Measurements from ENCODE around the gene KCNJ6.
"Not testable (repeated sequence)": the region's sequence is repeated elsewhere in the genome, so short reads cannot be mapped to it uniquely, and the experiment has no call there.

Gene KCNJ6

GRCh38 chr21:37593740-37594471 is 322.4 kb downstream of the KCNJ6 start:
- ChIA-PET CTCF (no interaction called here), POLR2A (no interaction called here)
- no peak for DNase-seq (ENCODE audit: extremely low spot score)
- TF ChIP-seq, protein P1, sequence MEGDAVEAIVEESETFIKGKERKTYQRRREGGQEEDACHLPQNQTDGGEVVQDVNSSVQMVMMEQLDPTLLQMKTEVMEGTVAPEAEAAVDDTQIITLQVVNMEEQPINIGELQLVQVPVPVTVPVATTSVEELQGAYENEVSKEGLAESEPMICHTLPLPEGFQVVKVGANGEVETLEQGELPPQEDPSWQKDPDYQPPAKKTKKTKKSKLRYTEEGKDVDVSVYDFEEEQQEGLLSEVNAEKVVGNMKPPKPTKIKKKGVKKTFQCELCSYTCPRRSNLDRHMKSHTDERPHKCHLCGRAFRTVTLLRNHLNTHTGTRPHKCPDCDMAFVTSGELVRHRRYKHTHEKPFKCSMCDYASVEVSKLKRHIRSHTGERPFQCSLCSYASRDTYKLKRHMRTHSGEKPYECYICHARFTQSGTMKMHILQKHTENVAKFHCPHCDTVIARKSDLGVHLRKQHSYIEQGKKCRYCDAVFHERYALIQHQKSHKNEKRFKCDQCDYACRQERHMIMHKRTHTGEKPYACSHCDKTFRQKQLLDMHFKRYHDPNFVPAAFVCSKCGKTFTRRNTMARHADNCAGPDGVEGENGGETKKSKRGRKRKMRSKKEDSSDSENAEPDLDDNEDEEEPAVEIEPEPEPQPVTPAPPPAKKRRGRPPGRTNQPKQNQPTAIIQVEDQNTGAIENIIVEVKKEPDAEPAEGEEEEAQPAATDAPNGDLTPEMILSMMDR (IDR thresholded peaks at IDR 0.05; ENCODE audit: control extremely low read depth, extremely low read depth, low read depth, missing control alignments) = no peak

GRCh38 chr21:37593015-37593414 is 323.2 kb downstream of the KCNJ6 start:
- CTCF ChIA-PET = interaction anchor here (0.7 kb wide), 1 partner anchor 9 kb away, joined by 3 read pairs; no protein-coding TSS in a partner anchor

GRCh38 chr21:37592496-37592895 is 323.8 kb downstream of the KCNJ6 start:
- ChIA-PET POLR2A (no interaction called here), CTCF (interaction anchor here (0.7 kb wide), 1 partner anchor 10 kb away, joined by 3 read pairs; no protein-coding TSS in a partner anchor)
- no peak for DNase-seq (ENCODE audit: extremely low spot score)
- TF ChIP-seq, protein P1 (IDR thresholded peaks at IDR 0.05; ENCODE audit: control extremely low read depth, extremely low read depth, low read depth, missing control alignments) = no peak

More at GRCh38 chr21:37593015-37593414, 323.2 kb downstream of the KCNJ6 start:
- TF ChIP-seq, protein P1 (IDR thresholded peaks at IDR 0.05; ENCODE audit: control extremely low read depth, extremely low read depth, low read depth, missing control alignments) = no peak
- POLR2A ChIA-PET = no interaction called here
- no peak for DNase-seq (ENCODE audit: extremely low spot score)

DNA sequence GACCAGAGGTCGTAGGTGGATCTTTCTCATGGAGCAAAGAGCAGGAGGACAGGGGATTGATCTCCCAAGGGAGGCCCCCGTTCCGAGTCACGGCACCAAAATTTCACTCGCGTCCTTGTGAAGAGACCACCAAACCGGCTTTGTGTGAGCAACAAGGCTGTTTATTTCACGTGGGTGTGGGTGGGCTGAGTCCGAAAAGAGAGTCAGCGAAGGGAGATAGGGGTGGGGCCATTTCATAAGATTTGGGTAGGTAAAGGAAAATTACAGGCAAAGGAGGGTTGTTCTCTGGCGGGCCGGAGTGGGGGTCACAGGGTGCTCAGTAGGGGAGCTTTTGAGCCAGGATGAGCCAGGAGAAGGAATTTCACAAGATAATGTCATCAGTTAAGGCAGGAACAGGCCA is 324.3 kb downstream of the KCNJ6 start:
- DNase-seq (ENCODE audit: extremely low spot score); POLR2A ChIA-PET; CTCF ChIA-PET: not testable (repeated sequence)

DNA sequence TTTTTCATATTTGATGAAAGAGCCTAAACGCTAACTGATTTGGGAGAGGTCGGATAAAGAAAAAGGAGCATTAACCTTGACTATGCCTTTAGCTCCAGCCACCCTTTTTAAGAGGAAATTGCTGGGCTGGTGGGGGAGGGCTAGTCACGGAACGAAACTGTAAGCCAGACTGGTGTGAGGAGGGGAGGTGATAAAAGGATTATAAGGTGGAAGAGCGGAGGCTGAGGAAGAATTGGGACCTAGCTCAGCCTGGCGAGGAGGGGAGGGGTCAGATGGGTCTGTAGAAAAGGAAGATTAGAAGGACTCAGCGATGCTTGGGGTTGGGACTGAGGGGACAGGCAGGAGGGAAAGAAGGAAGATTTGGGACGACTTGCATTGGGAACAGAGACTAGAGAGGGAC is 325.4 kb downstream of the KCNJ6 start:
- POLR2A ChIA-PET; CTCF ChIA-PET; DNase-seq (ENCODE audit: extremely low spot score): not testable (repeated sequence)

- CTCF ChIA-PET = interaction anchor here (0.9 kb wide), 1 partner anchor 121 kb away, joined by 3 read pairs; no protein-coding TSS in a partner anchor
- DNase-seq (ENCODE audit: extremely low spot score); POLR2A ChIA-PET: not testable (repeated sequence)
Measured at GRCh38 chr21:37588644-37589043, 327.6 kb downstream of the KCNJ6 start.

GRCh38 chr21:37587635-37588177 is 328.6 kb downstream of the KCNJ6 start:
- TF ChIP-seq, protein P1 (IDR thresholded peaks at IDR 0.05; ENCODE audit: control extremely low read depth, extremely low read depth, low read depth, missing control alignments) = no peak
- POLR2A ChIA-PET = no interaction called here
- no peak for DNase-seq (ENCODE audit: extremely low spot score)
- CTCF ChIA-PET = interaction anchor here (0.9 kb wide), 1 partner anchor 122 kb away, joined by 3 read pairs; no protein-coding TSS in a partner anchor

GRCh38 chr21:37587203-37587602 is 329.1 kb downstream of the KCNJ6 start:
- no peak for DNase-seq (ENCODE audit: extremely low spot score)
- TF ChIP-seq, protein P1 (IDR thresholded peaks at IDR 0.05; ENCODE audit: control extremely low read depth, extremely low read depth, low read depth, missing control alignments) = no peak
- CTCF ChIA-PET = no interaction called here
- POLR2A ChIA-PET = no interaction called here
